Hematopoietic multipotent progenitor cell treated with erythropoietin and hydrocortisone succinate and interleukin-3 and kit ligand, for 6 days (in vitro differentiated cells): ENCODE results near the gene SIN3A.

ENCODE experiments used
- DNase-seq: peaks from one replicate; pipeline ENCODE4 v3.0.0-alpha.2; 2015

Gene SIN3A

GRCh38 chr15:75371901-75372688 lies 79.4 kb downstream of the SIN3A start:
- no peak for DNase-seq

DNA sequence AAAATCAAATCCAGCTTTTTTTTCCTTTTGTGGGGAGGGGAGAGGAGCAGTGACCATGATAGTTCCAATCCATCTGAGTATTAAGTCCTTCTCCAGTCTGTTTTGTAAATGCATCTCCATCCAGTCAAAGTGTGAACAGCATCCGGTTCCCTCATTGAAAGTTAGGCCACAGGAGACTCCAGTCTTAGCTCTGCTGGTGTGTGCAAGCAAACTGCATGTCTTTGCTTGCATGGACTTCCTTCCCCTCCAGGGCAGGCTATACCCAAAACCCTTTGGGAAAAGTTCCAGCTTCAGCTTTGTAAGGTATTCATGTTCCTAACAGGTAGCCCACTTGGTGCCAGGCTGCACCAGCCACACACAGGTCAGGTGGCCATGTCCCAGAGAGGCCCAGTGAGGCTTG lies 80.0 kb downstream of the SIN3A start:
- DNase-seq = no peak

GRCh38 chr15:75369897-75370581 lies 81.5 kb downstream of the SIN3A start:
- DNase-seq = no peak

DNA sequence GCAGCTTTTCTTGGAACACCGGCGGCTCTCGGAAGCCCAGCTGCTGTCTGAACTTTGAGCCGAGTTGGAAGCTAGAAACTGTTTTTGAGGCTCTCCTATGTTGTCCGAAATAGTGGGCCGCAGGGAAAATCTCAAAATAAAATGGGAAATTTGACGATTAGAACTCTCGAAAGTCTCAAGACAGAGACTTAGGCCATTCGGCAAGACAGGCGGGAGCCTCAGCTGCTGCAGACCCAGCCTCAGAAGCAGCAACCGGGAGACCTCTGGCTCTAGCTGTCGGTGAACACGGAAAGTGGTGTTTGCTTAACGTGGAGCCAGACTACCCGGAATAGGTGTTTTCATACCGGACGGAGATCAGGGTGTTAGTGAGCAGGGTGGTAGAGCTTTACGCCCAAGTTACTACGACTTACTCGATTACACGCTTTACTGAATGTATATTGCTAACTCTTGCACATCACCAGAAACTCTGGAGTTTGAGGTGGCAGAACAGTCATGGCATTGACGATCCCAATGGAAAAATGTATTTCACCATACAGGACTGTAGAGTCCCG lies 82.7 kb downstream of the SIN3A start:
- no peak for DNase-seq

- DNase-seq = peak; percentile 97
Observed at GRCh38 chr15:75367913-75368688, 83.4 kb downstream of the SIN3A start, which contains the start of gene MAN2C1. MAN2C1 (minus strand) TSS chr15:75368607; CDS start chr15:75368583, 24 bp downstream.

DNA sequence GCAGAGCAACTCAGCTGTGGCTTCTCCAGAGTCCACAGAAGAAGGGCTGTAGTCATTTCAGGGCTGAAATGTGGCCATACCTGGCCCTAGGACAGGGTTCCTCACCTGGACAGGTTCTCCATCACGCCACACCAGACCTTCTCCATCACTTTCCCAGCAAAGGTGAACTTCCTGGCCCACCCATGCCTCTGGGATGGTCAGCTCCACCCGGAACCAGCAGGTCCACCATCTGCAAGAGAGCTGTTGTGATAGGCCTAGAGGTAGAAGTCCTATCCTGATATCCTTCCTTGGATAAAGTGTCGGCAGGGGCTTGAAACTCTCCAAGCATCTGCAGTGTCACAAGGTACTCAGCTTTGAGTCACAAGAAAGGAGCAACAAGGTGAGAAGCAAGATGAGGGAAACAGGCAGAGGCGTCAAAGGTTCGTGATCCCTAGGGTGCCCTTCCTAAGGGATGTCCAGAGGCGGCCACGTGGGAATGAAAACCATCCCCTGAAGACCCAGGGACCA lies 84.0 kb downstream of the SIN3A start:
- DNase-seq = no peak

- peak; percentile 75 for DNase-seq
Observed at GRCh38 chr15:75367006-75367405, 84.5 kb downstream of the SIN3A start.

GRCh38 chr15:75366163-75366562 lies 85.3 kb downstream of the SIN3A start:
- DNase-seq = no peak

GRCh38 chr15:75364881-75365280 lies 86.6 kb downstream of the SIN3A start:
- no peak for DNase-seq

- DNase-seq = no peak
Observed at GRCh38 chr15:75363786-75364185, 87.7 kb downstream of the SIN3A start.

- no peak for DNase-seq
Observed at GRCh38 chr15:75362642-75363249, 88.7 kb downstream of the SIN3A start.

DNA sequence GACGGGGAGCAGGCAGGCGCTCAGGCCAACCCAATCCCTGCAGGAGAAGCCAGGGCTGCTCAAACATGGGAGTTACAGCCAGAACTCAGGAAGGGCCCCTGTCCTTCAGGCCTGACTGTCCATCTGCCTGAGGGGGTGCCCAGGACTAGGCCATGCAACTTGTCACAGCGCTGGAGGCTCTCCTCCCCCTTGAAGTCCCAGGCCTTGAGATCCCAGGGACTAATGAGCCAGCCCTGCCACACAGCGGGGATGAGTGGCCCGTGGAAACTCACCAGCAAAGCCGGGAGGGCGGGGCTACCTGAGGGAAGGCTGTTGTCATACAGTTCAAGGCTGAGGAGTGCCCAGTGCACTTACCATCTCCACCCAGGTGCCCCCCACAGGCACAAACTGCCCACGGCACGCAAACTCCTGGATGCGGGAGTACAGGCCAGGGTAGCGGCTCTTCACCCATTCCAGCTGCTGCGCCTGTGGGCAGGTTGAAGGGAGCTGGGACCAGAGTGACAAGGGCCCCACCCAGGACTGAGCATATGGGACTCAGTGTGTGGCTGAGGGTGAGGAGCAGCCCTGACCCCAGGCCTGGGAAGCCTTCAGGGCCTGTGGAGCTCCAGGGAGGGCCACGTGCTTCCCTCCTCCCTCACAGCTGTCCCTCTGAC lies 89.4 kb downstream of the SIN3A start:
- DNase-seq = no peak

- DNase-seq = no peak
Observed at GRCh38 chr15:75361361-75361988, 90.0 kb downstream of the SIN3A start.

DNA sequence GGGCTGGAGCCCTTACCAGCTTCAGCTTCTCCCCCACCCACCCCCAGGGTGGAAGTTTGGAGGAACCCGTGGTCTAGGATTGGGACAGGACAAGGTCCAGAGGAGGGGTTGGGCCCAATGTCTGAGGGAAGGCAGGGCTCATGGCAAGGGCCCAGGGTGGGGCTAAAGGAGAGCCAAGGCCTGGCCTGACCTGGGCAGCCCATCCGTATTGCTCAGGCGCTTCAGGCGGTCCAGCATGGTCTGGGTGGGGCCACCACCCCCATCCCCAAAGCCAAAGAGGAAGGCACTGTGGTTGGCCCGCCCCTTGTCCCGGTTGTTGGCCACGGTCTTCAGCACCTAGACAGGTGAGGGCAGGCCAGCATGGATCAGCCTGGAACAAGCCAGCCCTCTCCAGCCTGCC lies 90.6 kb downstream of the SIN3A start:
- DNase-seq = no peak

DNA sequence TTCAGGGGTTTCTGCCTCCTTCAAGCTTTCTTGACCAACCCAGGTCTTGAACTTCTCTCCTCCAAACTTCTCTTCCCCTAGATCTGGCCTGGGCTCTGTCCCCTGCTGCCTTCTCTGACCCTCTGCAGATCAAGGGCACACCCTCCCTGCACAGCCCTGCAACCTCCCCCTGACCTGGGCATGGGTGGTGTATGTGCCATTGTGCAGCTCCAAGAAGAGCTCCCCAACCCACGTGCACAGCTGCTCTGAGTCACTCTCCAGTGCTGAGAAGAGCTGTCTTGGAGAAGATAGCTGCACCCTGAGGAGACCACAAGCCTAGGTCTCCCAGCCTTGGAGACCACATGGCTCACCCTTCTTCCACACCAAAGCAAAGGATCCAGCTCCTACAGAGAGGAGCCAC lies 91.1 kb downstream of the SIN3A start:
- DNase-seq = peak; percentile 49

DNA sequence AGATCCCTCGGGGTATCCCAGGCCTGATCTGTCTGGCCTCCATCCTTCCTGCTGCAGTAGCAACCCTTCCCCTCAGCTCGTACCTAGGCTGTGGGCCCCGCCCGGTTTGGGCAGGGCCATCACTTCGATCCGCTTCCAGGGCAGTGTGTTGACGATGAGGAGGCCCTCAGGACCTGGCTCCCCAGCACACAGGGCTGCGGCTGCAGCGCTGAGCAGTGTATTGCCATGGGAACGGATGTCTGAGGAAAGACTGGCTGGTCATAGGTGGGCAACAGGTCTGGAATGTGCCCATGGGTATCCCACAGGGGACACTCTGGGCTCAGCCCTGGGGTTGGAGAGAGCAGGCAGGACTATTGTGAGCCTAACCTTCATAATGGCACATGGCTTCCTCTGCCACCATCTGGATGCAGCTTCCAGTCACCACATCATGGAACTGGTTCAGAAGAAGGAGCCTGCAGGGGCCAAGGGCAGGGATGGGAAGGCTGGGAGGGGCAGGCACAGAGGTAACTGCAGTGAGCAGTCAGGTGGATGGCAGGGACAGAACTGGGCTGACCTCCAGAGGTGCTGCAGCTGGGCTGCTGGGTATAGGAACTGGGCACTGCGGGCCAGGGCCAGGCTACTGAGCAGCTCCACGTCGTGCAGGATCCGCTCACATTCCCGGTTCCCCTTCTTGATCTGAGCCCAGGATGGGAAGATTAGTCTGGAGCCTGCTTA lies 91.8 kb downstream of the SIN3A start:
- DNase-seq = no peak

DNA sequence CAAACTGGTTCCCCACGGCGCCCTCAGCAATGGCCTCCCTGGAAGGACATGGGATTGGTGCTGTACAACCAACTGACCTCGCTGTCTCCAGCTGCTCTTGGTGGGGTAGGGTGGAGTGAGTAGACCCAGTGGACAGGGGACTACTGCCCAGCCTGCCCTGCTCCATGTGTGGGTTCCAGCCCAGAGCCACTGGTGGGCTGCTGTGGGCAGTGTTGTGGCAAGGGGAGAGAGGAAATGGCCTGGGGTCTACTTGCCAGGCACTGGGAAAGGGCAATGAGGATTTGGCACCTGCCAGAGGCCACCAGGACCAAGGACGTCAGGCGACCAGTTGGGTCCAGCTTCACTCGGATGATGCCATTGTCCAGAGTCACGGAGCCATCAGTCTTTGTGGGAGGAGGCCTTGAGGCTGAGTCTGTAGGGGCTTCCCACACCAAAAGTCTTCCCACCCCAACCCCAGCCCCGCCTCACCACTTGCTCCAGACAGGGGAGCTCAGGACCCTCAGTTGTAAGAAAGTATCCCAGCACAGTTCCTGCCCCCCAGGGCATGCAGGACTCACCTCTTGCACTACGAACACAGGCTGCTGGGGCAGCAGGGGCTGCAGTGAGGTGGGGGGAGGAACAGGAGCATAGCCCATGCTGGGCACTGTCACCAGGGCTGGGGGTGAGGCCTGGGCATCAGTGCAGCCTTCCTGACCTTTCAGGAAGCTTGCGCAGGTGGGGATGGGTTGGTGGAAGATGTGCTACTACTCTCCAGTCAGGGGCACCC lies 92.5 kb downstream of the SIN3A start:
- DNase-seq = no peak

DNA sequence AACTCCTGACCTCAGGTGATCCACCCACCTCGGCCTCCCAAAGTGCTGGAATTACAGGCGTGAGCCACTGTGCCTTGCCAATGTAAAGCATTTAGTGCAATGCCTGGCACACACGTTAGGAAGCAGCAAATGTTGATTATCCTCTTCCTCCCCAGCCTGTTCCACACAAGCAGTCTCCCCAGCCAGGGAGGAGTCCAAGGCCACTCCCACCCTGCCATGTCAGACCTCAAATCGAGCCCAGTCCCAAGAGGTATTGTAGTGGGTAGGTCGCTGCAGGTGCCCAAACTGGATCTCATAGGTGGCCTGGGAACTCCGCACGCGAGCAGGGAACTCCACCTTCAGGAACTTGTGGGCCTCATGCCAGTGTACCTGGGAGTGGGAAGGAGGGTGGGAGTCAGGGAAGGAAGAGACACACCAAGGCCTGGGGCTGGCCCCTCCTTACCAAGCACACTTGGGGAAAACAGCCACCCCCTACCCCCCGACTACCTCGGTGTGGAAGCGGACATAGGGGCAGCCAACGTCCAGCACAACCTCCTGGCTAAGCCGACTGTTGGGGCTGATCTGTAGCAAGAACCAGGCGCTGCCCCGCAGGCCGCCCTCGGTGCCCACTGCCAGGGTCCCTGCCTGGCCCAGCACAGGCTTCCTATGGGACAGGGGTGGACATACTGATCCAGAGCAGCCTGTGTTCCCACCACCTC lies 93.4 kb downstream of the SIN3A start:
- DNase-seq = no peak

- no peak for DNase-seq
Observed at GRCh38 chr15:75356517-75356916, 95.0 kb downstream of the SIN3A start.
